HCT116 (cell line): ENCODE results near the gene DENND2D. TPM values are rescaled to one million over a fixed set of nuclear protein-coding genes. Genes with fewer than 3 reads are reported as not detected.

Source experiments
- ATAC-seq: fragments of 200-7000 bp; cut with Tn5 transposase; 2 replicates; pipeline ENCODE4 v1.9.1; 2020; ENCODE audit warnings: mild to moderate bottlenecking, moderate library complexity
- BruUV-seq: library from RNA; stranded (reverse); fragments of 400-500 nt; replicated peaks from 2 replicates; lab custom pipeline; 2021; lab: Mats Ljungman, UMichigan
- CTCF ChIA-PET: fragments of 300-600 bp; sonication (Branson Sonifier 250); formaldehyde crosslinking; loops from one replicate; lab custom pipeline; 2021; ENCODE audit warnings: antibody characterized with exemption; lab: Charles Lee
- POLR2A ChIA-PET: fragments of 300-600, 350-600 bp; sonication (Branson Sonifier 250); formaldehyde crosslinking; loops from one replicate; lab custom pipeline; 2021; ENCODE audit warnings: antibody characterized with exemption; lab: Charles Lee
- RAD21 ChIA-PET, 2 experiments: fragments of 300-600 bp; sonication (Branson Sonifier 250); formaldehyde crosslinking; loops; one replicate each; lab custom pipeline; 2023; ENCODE audit warnings: low total read pairs in 2 of 2; ENCODE audit not compliant: uncharacterized antibody in 2 of 2, unreplicated experiment in 2 of 2, low non-redundant PET in 1 of 2; lab: Charles Lee
- DNase-seq: peaks from one replicate; pipeline ENCODE4 v3.0.0-alpha.2; 2010; ENCODE audit warnings: low read depth, low spot score
- H2AFZ ChIP-seq: fragments of 200-600 bp; shearing (Covaris generic), sonication (generic); 2 replicates; pipeline ENCODE4 v1.6.1; 2017; ENCODE audit warnings: low read depth, mixed run types, mixed read lengths, antibody characterized with exemption, low read length; ENCODE audit not compliant: poor library complexity, severe bottlenecking
- H3K27ac ChIP-seq: 2 replicates; pipeline ENCODE4 v1.5.1; 2012; ENCODE audit warnings: low read depth, low read length
- H3K27me3 ChIP-seq: fragments of 200-600 bp; sonication (generic); 2 replicates; pipeline ENCODE4 v1.6.1; 2016; ENCODE audit warnings: mixed run types, low read length, mixed read lengths; ENCODE audit not compliant: insufficient read depth
- H3K36me3 ChIP-seq, 2 experiments: fragments of 200-500 bp in 1 of 2; fragments of 200-600 bp in 1 of 2; sonication (Bioruptor generic) in 1 of 2; sonication (generic) in 1 of 2; 2 replicates each; pipeline versions ENCODE4 v1.5.1 to v1.6.1; 2014 to 2016; ENCODE audit warnings: low read length in 2 of 2, inconsistent platforms in 1 of 2, mixed read lengths in 1 of 2, mixed run types in 1 of 2; ENCODE audit not compliant: insufficient read depth in 2 of 2, control insufficient read depth in 1 of 2
- H3K4me1 ChIP-seq, 2 experiments: fragments of 200-600 bp in 1 of 2; sonication (generic) in 1 of 2; 2 replicates each; pipeline versions ENCODE4 v1.5.1 to v1.6.1; 2012 to 2017; ENCODE audit warnings: low read length in 2 of 2, inconsistent platforms in 1 of 2, mild to moderate bottlenecking in 1 of 2, mixed read lengths in 1 of 2, mixed run types in 1 of 2, moderate library complexity in 1 of 2; ENCODE audit not compliant: insufficient read depth in 2 of 2, control insufficient read depth in 1 of 2
- H3K4me2 ChIP-seq: fragments of 200-600 bp; sonication (generic); 2 replicates; pipeline ENCODE4 v1.6.1; 2017; ENCODE audit warnings: mixed run types, low read length, mixed read lengths
- H3K4me3 ChIP-seq, 2 experiments: fragments of 200-600 bp in 1 of 2; sonication (generic) in 1 of 2; replicated peaks in 1 of 2; 2 replicates each; pipeline ENCODE4 v1.5.1; 2011 to 2016; ENCODE audit warnings: low read length in 2 of 2, control low read depth in 1 of 2, low read depth in 1 of 2, mild to moderate bottlenecking in 1 of 2, mixed read lengths in 1 of 2, mixed run types in 1 of 2
- H3K79me2 ChIP-seq: fragments of 200-600 bp; sonication (generic); 2 replicates; pipeline ENCODE4 v1.6.1; 2017; ENCODE audit warnings: mild to moderate bottlenecking, mixed run types, low read length, moderate library complexity, mixed read lengths; ENCODE audit not compliant: insufficient read depth
- H3K9ac ChIP-seq: fragments of 200-600 bp; sonication (generic); 2 replicates; pipeline ENCODE4 v1.6.1; 2016; ENCODE audit warnings: low read length, mixed read lengths
- H3K9me2 ChIP-seq: fragments of 200-600 bp; sonication (generic), shearing (Covaris generic); 2 replicates; pipeline ENCODE4 v1.6.1; 2017; ENCODE audit warnings: mixed run types, mild to moderate bottlenecking, moderate library complexity; ENCODE audit not compliant: insufficient read depth
- H3K9me3 ChIP-seq, 2 experiments: fragments of 200-500 bp in 1 of 2; fragments of 200-600 bp in 1 of 2; sonication (Bioruptor generic) in 1 of 2; sonication (generic) in 1 of 2; 2 replicates each; pipeline ENCODE4 v1.6.1; 2014 to 2017; ENCODE audit warnings: low read length in 2 of 2, mixed read lengths in 2 of 2, inconsistent platforms in 1 of 2, low read depth in 1 of 2, mild to moderate bottlenecking in 1 of 2, mixed run types in 1 of 2, moderate library complexity in 1 of 2; ENCODE audit not compliant: control insufficient read depth in 1 of 2, insufficient read depth in 1 of 2
- H4K20me1 ChIP-seq: fragments of 200-600 bp; sonication (generic), shearing (Covaris generic); 2 replicates; pipeline ENCODE4 v1.6.1; 2017; ENCODE audit warnings: mixed run types, mild to moderate bottlenecking, moderate library complexity; ENCODE audit not compliant: insufficient read depth
- ELF1 ChIP-seq: IDR thresholded peaks from 2 replicates; pipeline ENCODE4 v1.6.1; 2012; ENCODE audit warnings: low read depth, borderline replicate concordance
- EZH2phosphoT487 ChIP-seq: fragments of 200-600 bp; IDR thresholded peaks from 2 replicates; pipeline ENCODE4 v1.6.1; 2018; ENCODE audit warnings: antibody characterized with exemption, borderline replicate concordance
- FOSL1 ChIP-seq: IDR thresholded peaks from 2 replicates; pipeline ENCODE4 v1.6.1; 2012; ENCODE audit warnings: low read depth
- JUND ChIP-seq: IDR thresholded peaks from 2 replicates; pipeline ENCODE4 v1.6.1; 2012
- TCF7L2 ChIP-seq: IDR thresholded peaks from 2 replicates; pipeline ENCODE4 v1.7.0; 2011; ENCODE audit warnings: borderline replicate concordance, inconsistent platforms; ENCODE audit not compliant: insufficient read depth, insufficient read length; ENCODE audit errors: extremely low read depth
- ZFX ChIP-seq: fragments of 450-650 bp; IDR thresholded peaks from 2 replicates; pipeline ENCODE4 v1.6.1; 2017
- intact Hi-C: fragments of 100-400 bp; cut with micrococcal nuclease; formaldehyde crosslinking; loops from 2 replicates; pipeline ENCODE4 v1.10.0; 2022
- total RNA-seq: library from RNA; stranded (reverse); gene quantifications from one replicate; pipeline ENCODE4 v1.2.1, GENCODE V29; 2021; ENCODE audit not compliant: unreplicated experiment

The DENND2D gene
- total RNA-seq, 1 experiment from 2014 or later, result 31.9 TPM

DNA sequence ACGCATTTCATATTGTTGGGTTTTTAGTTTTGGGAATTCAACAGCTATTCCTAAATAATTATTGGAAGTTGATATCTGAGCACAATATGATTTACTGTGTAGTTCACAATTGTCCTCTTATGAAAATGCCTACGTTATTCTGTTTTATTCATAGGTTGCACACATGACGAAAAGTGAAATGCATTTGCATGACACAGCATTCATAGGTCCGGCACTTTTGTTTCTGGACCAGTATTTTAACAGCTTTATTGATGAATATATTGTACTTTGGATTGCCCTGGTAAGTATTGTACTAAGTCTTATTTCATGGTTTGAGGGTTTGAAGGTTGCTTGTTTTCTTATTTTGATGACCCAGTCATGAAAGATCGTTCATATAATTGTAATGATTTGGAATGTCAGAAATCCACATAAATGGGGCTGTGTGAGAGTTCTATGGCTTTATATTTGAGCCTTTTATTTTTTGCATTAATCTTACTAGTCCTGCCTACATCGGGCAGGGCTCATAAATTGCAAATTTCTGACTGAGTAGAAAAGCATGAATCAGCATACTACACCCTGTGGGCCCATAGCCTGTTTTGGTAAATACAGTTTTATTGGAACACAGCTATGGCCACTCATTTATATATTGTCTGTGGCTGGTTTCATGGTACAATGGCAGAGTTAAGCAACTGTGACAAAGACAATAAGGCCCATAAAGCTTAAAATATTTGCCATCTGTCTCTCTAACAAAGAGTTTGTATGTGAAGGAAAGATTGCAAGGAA, 17.0 kb downstream of the DENND2D start (continued):
- no peak for TF ChIP-seq EZH2phosphoT487
- TF ChIP-seq, all 23 proteins: peak for 0

DNA sequence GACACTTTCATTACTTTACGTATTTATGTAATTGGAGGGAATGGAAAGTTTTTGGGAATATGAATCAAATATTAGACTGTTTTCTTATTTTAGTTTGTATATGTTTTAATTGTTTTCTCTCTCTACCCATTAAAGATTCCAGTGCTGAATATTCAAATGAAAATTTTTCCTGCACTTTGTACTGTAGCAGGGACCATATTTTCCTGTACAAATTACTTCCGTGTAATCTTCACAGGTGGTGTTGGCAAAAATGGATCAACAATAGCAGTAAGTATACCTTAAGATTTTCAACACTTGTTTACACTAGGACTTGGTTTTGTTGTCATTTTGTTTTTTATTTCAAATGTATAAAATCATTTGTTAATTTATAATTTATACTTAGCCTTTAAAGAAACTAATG, 18.4 kb downstream of the DENND2D start:
- TF ChIP-seq EZH2phosphoT487 (no peak), TCF7L2 (no peak), JUND (no peak), ELF1 (no peak), ZFX (no peak), FOSL1 (no peak)
- Histone ChIP-seq H3K79me2 (no peaks in the 10 kb centered on the region), H3K27ac (no peak overlapping the region), H4K20me1 (no peaks in the 10 kb centered on the region), H3K27me3 (no peaks in the 10 kb centered on the region), H3K4me1 (no peaks in the 10 kb centered on the region), H3K9me3 (no peaks in the 10 kb centered on the region), H3K9ac (no peak overlapping the region), H2AFZ (no peak overlapping the region), H3K4me2 (no peak overlapping the region), H3K9me2 (no peaks in the 10 kb centered on the region), H3K36me3 (peaks cover 25 to 32% of the 10 kb centered on the region in 2 experiments; a peak in 2 of 4 replicates), H3K4me3 (no peak overlapping the region)
- DNase-seq (no peak), ATAC-seq (no peak)
- ChIA-PET POLR2A (no interaction called here), RAD21 (no interaction called here), CTCF (interaction anchor here (1.0 kb wide), 1 partner anchor 152 kb away, joined by 3 read pairs; no protein-coding TSS in a partner anchor)
- intact Hi-C loops, result no loop called here
- BruUV-seq, result no TSS peak

DNA sequence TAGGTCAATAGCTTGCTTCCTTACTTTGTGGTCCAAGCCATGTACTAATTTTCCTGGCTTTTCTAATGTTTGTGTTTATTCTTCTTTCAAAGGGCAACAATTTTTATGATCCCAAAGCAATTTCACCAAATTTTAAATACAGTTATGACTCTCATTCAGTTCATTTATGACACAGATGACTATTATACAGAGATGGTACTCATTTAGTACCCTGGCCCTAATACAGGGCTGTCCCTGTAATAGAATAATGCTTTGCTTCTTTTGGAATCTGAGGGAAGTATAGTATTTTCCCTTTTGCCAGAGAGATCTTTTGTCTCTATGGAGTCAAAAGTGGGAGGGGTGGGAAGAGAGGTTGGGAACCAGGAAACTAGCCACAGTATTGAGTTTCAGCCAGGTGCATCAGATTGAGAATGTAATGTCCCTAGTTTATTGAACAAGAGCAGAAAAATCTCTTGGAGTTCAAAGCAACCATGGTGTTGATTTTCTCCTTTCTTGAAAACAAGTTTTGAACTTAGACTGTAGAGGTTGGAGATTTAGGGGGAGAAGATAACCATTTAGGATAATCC, 20.4 kb downstream of the DENND2D start:
- no TSS peak for BruUV-seq
- CTCF ChIA-PET, result no interaction called here
- H3K36me3 ChIP-seq, result peaks cover 17 to 29% of the 10 kb centered on the region in 2 experiments; a peak in 3 of 4 replicates

More for the DNA sequence above, 20.4 kb downstream of the DENND2D start:
- Histone ChIP-seq H4K20me1 (no peaks in the 10 kb centered on the region), H3K27me3 (no peaks in the 10 kb centered on the region), H3K4me3 (no peak overlapping the region), H3K9me3 (no peaks in the 10 kb centered on the region), H3K9ac (no peak overlapping the region), H3K27ac (no peak overlapping the region), H2AFZ (no peak overlapping the region), H3K9me2 (no peaks in the 10 kb centered on the region), H3K4me2 (no peak overlapping the region), H3K79me2 (no peaks in the 10 kb centered on the region)
- DNase-seq, result no peak
- intact Hi-C loops, result no loop called here
- ChIA-PET POLR2A (no interaction called here), RAD21 (no interaction called here)
- no peak for TF ChIP-seq EZH2phosphoT487
- TF ChIP-seq FOSL1, result no peak
- TF ChIP-seq, all 23 proteins: peak for 0
- no peaks in the 10 kb centered on the region for H3K4me1 ChIP-seq
- ATAC-seq, result no peak
